ENCODE measurements around the gene MGAT4B. TPM values are rescaled to one million over a fixed set of nuclear protein-coding genes. Genes with fewer than 3 reads are reported as not detected.

The MGAT4B gene
- total RNA-seq, 1 experiment from 2014 or later = 151 TPM

DNA sequence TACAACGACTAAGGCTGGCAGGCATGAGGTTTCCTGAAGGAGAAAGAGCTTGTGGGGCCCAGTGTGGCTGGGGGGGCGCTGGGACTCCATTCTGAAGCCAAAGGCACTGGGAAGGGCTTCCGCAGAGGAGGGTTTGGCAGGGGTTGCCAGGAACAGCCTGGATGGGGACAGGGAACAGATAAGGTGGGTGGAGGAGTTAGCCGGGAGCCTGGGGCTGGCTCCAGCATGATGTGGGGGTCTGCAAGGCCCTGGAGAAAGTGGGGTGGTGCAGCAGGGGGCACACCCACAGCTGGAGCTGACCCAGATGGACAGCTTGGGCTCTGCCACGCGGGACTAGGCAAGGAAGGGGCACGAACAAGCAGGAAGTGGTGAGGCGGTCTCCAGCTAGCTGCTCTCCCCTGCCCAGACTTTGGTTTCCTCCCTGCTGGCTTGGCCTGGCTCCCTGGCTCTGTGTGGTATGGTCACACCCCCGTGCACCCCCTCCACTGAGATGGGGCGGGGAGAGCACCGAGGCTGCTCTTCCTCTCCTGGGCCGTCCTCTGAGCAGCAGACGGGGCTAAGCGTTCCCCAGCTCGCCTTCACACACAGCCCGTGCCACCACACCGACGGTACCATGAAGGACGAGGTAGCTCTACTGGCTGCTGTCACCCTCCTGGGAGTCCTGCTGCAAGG, 13.1 kb downstream of the MGAT4B start, which contains the start of gene LTC4S:
Gene LTC4S (plus strand): TSS at position 519 of the 672 bp plus-strand sequence. CDS start 95 bp downstream, at position 614.
- ChIA-PET POLR2A (interaction anchor here (0.8 kb wide), 1 partner anchor 18 kb away, joined by 10 read pairs; no protein-coding TSS in a partner anchor), CTCF (interaction anchor here (2.9 to 5.7 kb wide), 2 partner anchors 8 to 31 kb away, joined by 13 to 39 read pairs; no protein-coding TSS in a partner anchor)
- ATAC-seq = no peak
- H3K4me3 Mint-ChIP-seq = peak within 1 kb of the TSS; percentile 67
- DNase-seq (ENCODE audit: low spot score) = no peak
- TF ChIP-seq ZNF281 (CRISPR knock-in tag; IDR thresholded peaks at IDR 0.05) = no peak
- no peak for TF ChIP-seq HMGXB4 (CRISPR knock-in tag; IDR thresholded peaks at IDR 0.05)
- TF ChIP-seq SOX15 (CRISPR knock-in tag; IDR thresholded peaks at IDR 0.05) = no peak
- no peak for TF ChIP-seq NFE2L1 (CRISPR knock-in tag; IDR thresholded peaks at IDR 0.05)
- TF ChIP-seq NFATC4 (CRISPR knock-in tag; IDR thresholded peaks at IDR 0.05) = no peak
- no peak for TF ChIP-seq ZNF219 (CRISPR knock-in tag; IDR thresholded peaks at IDR 0.05; ENCODE audit: borderline replicate concordance)
- no peak for TF ChIP-seq FOXP4 (CRISPR knock-in tag; IDR thresholded peaks at IDR 0.05)
- no peak for TF ChIP-seq AR (CRISPR knock-in tag; IDR thresholded peaks at IDR 0.05)
- no peak for TF ChIP-seq ATF1 (CRISPR knock-in tag; IDR thresholded peaks at IDR 0.05)
- TF ChIP-seq GRHL2 (CRISPR knock-in tag; IDR thresholded peaks at IDR 0.05; ENCODE audit: insufficient replicate concordance, severe bottlenecking) = no peak
- no peak for TF ChIP-seq PRRX2 (CRISPR knock-in tag; IDR thresholded peaks at IDR 0.05)
- no peak for TF ChIP-seq ESRRA (CRISPR knock-in tag; IDR thresholded peaks at IDR 0.05; ENCODE audit: borderline replicate concordance)
- TF ChIP-seq HMGA2 (CRISPR knock-in tag; IDR thresholded peaks at IDR 0.05) = no peak
- TF ChIP-seq GTF2I (CRISPR knock-in tag; conservative IDR thresholded peaks at IDR 0.05) = no peak
- no peak for TF ChIP-seq FOXP1 (CRISPR knock-in tag; IDR thresholded peaks at IDR 0.05; ENCODE audit: borderline replicate concordance)
- no peak for TF ChIP-seq ZNF671 (CRISPR knock-in tag; IDR thresholded peaks at IDR 0.05)
- no peak within 1 kb of the TSS for H3K27ac Mint-ChIP-seq
- peaks cover 7% of the 10 kb centered on the region for H3K36me3 Mint-ChIP-seq
- H3K27me3 Mint-ChIP-seq (ENCODE audit: low read depth) = 0 out of 2 replicates have a peak, but pooled peaks cover under 1% of the 10 kb centered on the region
- peaks cover 18% of the 10 kb centered on the region for H3K4me1 Mint-ChIP-seq
- H3K9me3 Mint-ChIP-seq = peaks cover 4% of the 10 kb centered on the region; the same call in 1 of the 2 replicates

All from WTC11 (cell line).